ENCODE measurements around the gene DLX6.

DLX6 gene

DNA sequence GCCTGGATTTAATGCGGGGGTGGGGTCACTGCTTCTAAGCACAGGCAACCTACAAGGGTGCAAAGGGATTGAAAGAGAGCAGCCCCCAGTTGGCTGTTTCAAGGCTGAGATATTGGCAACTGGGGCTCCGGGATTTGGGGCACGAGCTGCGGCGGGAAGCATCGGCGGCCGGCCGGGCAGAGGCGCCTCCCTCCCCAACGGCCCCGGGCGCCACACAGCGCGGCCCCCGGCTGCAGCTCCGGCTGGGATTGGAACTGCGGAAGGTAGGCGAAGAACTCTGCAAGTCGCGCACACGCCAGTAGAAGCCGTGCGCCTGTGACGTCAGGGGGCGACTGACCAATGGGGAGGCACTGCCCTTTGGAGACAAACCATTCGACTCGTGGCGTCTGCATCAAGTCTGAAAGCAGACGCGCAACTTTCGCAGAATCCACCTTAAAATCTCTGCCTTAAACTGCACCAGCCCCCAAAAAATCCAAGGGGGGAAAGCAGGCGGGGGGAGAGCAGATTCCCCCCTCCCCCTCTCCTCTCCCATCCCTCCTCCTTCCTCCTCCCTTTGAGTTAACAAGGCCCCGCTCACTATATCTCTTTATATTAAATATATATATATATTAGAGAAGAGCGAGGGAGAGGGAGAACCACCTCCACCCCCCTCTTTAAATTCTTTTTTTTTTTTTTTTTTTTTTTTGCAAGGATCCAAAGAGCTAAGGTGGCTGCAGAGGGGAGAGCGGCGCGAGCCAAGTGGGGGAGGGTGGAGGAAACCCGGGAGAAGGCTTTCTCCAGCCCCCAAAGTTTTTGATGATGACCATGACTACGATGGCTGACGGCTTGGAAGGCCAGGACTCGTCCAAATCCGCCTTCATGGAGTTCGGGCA is at the start of gene DLX6:
DLX6 (plus strand) TSS at position 371 of the 872 bp plus-strand sequence; CDS start at position 796, 425 bp downstream.
- DNase-seq, result peak; percentile 95

DNA sequence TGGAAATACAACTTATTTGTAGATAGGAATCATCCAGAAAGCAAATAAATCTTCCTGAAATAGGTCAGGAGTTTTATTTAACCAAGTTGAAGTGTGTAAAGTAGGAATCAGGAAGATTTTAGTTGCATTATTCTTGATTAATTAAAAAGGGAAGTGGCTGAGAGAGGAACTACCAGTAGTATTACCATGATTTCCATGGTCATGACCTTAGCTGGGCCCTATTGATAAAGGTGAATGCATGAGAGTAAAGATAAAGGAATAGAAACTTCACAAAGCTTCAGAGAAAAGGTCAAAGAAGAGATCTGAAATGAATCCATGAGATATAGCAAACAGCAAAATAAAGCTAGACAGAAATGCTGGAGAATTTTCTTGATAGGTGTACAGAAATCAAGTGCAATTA is 46.2 kb upstream of the DLX6 start:
- no peak for DNase-seq

DNA sequence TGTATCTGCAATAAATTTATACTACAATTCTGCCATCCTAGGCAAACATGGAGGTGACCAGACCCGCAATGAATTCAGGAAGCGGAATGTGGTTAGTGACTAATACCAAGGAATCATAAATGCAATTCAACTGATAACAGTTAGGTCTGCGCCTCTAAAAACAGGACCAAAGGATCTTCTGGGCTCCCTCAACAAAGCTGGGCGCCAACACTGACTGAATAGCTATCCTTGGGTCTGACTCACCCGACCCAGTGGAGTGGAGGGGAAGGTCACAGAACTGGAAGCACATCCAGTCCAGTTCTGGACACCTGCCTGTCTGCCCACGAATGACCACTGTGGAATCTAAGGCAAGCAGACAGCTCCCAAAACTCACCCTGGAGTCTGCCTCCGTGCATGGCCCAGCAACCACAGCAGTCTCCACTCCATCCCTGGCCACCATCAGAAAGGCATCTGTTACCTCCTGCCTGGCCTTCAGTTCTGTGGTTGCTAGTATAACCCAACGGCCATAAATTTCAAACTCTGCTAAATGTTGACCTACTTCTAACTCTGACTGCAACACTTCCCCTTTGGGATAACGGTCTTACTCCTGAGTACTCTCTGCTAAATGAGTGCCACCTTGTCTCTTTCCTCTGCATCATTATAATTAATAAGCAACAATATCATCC is 43.0 kb upstream of the DLX6 start:
- no peak for DNase-seq

DNA sequence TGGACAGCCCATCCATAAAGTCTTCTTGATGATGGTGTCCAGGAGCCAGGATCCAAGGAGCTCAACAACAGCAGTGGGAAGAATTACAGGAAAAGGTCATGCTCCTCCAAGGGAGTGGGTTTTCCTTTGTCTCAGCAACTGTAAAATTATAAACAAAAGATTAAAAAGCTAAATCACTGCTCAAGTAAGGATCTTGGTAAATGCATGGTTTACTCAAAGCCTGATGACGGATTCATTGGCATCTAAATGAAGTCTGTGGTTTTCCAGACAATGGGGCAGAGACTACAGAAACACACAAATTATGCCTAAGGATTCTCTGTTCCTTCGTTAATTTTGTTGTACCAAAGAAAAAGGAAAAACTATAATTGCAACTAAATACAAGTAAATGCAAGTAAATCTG is 36.4 kb upstream of the DLX6 start:
- DNase-seq, result no peak

DNA sequence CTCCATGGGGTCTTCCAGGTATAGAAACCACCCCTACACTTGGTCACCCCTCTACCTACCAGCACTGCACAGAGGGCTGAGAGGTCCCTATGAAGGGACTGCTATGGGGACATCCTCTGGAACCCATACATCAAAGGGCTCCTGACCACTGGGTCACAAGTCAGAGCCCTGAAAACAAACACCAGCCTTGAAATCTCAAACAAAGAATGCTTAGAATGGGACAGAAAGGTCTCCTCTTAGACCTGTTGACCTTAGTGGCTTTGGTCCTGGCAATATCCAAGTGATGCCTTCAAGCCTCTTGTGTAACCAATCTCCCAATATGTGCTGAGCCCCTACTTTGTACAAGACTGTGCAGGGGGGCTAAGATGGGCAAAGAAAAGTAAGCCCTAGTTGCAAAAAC is 34.6 kb upstream of the DLX6 start:
- DNase-seq, result no peak

DNA sequence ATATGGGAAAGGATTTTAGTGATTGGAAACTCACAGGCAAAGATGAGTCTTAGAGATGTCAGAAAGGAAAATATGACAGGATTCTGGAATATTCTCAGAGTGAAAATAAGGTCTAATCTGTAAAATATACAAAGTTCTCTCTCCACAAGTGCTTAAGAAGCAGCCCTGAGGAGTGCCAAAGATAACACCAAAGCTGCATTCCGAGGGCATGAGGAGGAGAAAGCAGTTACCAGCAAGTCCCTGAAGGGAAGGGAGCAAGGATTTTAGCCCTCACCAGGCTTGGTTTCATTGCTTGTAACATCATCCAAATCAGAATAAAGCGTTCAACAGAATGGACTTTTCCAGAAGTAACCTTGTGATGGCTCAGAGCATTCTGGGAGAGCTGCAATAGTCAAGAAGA is 31.4 kb upstream of the DLX6 start:
- no peak for DNase-seq

DNA sequence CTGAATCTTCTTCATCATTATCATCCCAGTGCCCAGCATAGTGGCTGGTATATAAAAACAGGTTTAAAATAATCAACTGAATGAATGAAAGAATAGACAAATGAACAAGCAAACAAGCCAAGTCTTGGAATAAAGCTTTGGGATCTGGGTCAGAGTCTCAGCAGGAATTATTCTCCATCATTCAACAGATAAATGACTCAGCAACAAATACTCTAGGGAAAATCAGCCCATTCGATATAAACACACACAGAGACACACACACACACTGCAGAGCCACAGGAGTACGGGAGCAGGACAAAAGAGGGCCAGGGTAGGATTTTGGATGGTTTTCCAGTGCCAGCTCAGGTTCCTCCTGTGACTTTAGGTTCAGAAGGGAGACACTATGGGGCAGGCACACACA is 29.2 kb upstream of the DLX6 start:
- no peak for DNase-seq

DNA sequence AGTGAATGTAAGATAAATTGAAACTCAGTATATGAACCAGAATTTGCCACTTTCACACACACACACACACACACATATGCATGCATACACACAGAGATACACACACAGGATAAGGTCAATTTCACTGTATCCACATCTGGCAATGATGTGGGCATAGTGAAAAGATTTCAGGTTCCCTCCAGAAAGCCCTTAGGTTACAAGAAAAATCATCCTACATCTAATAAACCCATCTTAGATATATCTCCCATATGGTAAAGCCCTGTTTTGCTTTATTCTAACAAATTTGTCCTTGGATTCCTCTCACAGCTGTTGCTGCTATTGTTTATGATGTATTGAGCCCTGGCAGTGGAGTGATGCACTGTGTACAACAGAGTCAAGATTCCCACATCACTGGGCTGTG is 27.9 kb upstream of the DLX6 start:
- DNase-seq, result no peak

DNA sequence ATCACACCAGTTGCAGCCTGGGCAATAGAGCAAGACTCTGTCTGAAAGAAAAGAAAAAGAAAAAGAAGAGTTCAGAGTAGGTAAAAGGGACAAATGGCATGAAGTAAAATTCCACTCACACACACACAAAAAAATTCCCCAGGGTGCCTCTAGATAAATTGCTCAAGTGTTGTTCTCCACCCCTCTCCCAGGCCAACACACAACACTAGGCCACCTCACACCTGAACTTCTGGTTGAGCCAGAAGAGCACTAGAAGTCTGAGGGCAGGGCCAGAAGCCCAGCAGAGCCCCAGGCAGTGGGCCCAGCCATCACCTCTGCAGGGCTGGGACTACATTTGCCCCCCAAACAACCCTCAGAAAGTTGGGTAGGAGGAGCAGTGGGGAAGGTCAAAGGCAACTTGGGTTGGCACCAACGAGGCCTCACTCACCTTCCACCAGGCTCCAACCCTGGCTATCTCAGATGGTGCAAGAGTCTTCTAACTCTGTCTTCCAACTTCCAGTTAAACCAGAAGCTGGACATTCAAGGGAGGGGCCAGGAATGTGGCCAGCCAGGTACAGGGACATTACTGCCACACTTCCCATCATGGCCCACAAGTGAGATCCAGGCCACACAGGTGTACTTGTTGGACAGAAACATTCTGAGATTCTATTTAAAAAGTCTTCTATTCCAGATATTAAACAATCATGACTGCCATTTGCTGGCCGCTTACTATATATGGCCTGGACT is 25.6 kb upstream of the DLX6 start:
- DNase-seq, result no peak

DNA sequence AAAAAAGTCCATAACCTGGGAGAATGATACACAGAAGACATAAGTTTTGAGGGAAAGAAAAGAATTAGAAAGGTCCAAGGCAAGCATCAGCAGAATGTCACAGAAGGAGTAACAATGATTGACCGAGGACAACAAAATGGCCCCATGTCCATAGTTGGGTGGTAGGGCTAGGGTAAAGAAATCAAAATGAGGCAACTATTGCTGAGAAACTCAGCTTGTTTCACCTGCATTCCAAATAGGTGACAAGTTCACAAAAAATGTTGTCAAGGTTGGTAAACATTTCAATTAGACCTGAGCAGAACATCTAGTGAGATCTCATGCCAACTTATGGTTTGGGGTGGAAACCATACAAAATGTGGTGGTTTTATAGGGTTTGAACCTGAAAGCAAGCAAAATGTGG is 22.8 kb upstream of the DLX6 start:
- no peak for DNase-seq

DNA sequence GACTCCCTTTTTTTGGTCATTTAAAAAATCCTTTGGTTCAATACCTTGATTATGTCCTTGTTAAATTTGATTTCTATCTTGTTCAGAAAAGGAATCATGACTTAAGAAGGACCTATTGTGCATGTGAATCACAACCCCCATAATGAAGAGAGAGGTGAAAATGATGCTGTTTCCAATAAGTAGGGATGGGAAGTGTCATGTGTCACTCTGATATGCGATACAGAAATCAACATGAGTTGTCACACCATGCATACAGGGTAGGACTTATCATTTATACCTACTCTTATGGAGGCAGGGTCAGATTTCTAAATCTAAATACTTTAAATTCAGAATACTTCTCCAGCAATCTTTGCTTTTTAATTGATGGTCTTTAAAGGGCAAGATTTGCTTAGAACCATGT is 19.4 kb upstream of the DLX6 start:
- DNase-seq, result no peak

DNA sequence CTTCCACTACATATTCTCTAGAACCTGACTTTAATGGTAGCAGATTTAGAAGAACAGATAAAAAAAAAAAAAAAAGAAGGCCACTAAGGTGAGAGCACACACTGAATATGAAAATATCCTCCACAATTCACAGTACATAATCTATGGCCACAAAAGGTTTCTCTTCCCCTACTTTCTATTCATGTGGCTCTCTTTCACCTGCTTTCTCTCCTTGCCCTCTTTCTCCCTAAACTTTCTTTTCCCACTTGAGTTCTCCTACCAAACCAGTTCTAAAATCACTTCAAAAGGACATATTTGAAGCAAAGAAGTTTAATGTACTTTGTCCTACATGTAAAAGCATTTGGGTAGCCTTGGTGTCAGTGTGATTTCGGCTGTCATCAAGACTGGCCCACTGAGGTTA is 18.5 kb upstream of the DLX6 start:
- DNase-seq, result no peak

DNA sequence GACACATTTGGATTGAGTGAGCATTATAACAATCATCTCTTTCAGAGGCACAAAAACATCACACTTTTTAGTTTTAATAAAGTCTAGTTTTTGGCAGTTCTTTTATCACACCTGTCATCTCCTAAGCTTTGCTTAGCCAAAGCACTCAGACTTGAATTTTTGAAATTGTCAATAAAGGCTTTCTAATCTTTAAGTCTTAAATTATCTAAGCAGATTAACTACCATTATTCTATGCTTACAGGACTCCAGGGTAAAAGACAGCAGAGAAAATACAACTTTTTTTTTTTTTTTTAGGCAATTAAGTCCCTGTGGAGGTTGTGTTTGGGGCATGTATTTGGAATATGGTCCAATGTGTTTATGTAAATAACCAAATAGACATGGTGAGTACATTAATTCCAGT is 17.6 kb upstream of the DLX6 start:
- no peak for DNase-seq

DNA sequence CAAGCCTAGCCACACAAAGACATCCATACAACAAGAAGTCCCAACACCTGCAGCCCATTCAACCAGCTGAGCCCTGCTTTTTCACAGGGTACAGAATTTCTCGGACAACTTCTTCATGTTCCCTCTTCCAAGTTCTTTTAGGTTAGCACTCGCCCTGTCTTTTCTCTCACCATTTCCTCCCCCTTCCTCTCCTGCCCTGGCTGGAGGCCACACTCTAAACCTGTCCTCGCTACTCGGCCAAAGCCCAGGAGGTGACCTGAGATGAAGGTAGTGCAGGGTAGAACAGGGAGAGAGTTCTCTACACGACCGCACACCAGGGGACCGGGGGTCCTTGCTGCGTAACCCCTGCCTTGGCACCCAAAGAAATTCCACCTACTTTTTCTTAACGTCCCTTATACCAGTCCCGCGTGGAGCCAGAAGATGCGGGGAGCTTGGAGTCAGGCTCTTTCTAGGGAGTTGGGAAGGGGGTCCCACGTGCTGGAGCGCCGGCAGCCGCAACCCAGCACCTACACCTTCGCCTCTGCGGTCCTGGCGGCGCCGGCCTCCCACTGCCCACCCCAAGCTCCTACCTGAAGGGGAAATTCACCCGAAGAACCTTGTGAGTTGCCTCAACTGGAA is 16.0 kb upstream of the DLX6 start:
- DNase-seq, result no peak

DNA sequence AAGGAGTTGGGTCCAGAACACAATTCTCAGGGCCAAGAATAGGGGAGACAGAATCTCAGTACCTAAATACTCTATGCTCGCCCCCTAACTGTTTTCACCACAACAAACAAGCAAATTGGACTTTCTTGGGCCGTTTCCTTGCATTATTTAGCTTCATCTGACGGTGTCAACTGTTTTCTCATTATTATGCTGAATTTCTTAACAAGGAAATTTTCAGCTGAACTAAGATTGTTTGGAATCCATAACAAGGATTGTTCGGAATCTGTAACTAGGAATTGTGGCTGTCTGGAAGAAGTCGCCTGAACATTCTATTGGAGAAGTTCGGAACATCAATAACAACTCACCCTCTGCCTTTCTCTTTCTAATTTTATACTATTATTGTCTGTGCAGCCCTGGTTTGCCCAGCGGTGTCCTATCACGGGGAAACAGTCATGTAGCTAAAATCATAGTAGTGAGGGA is 15.5 kb upstream of the DLX6 start:
- DNase-seq, result no peak

DNA sequence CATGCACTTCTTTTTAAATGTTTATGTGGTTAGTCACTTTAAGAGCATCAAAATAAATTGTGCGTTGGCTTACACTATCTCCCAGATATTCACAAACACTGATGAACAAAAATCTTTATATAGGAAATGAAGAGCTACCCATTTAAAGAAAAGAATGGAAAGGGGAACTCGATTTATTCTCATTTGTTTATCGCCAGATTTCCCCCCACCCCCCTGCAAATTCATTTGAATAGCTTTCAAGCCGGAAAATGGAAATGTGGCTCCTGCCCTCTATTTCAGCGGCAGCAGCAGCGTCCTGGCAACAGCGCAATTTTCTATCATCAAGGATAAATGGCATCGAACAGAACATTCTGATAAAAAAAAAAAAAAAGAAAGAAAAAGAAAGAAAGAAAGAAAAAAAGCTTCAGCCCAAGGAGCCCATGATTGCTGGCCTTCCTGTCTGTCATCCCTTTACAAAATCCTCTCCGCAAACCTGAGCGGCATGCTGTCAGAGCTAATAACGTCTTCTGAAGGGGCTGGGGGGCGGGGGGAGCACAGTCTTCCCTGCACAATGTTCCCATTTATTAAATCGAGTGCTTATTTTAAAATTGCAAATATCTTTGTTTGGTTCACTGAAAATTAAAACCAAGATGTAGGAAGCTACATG is 13.7 kb upstream of the DLX6 start:
- DNase-seq, result no peak

DNA sequence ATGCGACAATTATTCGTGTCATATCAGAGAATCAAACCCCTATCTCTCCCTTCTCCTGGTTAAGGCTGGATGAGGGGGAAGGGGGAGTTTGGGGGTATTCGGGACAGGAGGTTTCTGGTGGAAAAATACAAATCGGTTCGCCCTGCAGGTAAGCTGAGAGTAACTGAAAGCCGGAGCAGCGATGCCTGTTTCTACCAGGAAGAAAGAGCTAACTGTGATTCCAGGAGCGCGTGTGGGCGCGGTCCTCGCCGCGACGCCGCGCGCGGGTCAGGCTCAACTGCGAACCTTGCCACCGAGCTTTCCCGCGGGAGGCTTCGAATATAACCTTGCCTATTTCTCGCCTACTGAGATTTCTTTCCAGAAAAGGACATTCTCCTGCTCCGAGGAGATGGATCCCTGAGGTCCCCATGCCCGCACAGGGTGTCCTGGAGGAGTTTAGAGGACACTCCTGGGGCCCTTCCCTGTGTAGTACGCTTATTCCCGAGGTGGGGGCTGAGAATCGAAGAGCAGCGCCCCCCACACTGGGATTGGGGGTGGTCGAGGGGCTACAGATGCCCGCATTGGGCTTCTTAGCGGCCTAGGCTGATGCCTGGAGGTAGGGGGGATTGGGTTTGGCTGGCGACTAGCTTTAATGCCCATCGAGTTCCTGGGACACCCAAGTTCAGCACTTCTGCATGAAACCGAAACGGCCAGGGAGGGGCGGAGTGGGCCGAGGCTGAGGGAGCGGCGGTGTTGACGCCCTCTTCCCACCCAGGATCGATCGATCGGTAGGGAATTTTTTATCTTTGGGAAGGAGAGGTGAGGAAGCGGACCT is 13.0 kb upstream of the DLX6 start:
- DNase-seq, result no peak

DNA sequence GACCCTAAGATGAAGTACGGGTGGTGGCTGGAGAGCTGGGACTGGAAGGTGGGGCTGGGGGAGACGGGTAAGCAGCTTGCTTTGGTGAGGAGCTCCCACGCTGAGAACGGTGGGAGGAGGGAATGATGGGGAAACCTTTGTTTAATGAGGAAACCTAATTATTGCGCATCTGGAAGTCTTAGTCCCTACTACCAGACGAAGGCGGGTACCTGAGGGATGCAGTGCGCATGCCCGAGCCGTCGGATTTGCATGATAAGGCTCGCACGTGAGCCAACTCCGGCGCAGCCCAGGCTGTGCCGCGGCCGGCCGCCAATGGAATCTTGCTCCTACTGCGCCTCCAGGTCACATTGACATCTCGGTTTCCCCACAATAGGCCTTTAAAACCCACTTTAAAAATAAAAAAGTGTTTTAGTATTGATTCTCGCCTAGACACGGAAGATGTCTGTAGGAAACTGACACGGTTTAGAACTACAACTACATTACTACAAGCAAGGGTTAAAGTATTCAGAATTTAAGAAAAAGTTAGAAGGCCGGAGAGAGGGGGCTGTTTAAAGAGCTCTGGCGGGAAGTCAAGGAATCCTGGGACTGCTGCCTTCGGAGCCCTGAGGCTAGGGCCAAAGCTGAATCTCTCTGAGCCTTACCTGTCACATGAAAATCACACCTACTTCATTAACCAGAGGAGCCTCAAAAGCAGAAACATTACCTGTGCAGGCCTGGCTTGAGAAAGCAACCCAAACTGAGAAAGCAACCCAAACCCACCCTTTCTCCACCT is 12.1 kb upstream of the DLX6 start:
- no peak for DNase-seq

DNA sequence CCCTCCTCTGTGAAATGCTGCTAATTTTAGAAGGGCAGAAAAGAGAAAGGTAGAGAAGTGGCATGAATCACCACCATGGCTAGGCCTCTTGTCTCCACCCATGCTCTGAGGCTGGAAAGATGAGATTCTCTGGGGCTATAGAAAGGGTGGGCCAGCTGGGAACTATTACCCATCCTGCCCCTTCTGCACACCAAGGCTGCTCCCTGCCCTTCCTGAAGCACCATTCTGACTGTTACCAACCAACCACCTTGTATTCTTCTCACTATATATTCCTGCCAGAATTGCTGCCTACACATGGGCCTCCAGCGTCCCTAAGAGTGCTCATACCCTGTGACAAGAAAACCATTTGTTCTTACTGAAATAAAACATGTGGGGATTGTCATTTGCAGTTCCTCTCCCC is 11.4 kb upstream of the DLX6 start:
- no peak for DNase-seq

DNA sequence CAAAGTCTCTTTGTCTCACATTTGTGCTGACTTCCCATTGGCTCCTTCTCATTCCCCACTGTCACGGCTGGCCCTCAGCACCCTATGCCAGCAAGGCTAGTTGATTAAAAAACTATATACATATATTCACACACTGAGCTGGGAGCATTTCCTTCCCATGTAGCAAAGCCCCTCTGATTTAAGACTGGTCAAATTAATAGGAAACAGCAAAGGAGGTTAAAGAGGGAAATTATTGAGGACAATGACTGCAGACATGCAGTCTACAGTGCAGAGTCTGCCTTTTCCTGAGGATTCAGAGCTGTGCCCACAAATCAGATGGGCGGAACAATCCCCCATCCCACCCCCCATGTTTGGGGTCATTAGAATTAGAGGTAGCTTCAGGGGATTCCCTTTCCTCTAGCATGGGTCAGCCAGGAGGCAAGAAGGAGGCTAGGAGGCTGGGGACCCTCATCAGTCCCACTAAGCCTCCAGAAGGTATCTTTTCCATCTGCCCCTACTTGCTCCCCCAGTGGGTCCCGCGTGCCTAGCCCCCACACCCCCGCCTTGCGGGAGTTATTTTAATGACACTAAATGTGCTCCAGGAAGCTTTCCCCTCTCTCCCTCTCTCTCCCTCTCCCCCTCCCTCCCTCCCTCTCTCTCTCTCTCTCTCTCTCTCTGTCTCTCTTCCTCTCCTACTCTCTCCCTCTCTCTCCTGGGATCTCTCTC is 9.8 kb upstream of the DLX6 start:
- DNase-seq, result no peak

Measured in NCI-H1436 treated with DMSO at 0.1 percent for 48 hours (cell line).